Activated T-helper 2 cell treated with anti-CD3 and anti-CD28 coated beads, Interferon-gamma antibody, Interleukin-2, Interleukin-4, amounts not matched to agents 10 μg/mL and 5 μg/mL and 100 μg/mL, durations not matched to agents 14 hours and 24 hours and 36 hours (primary cell): ENCODE measurements around the gene ARHGAP24. TPM values are rescaled to one million over a fixed set of nuclear protein-coding genes. Genes with fewer than 3 reads are reported as not detected.
"Not testable (repeated sequence)": the region's sequence is repeated elsewhere in the genome, so short reads cannot be mapped to it uniquely, and the experiment has no call there.

Source experiments
- DNase-seq: peaks from one replicate; pipeline ENCODE4 v3.0.0; 2021; ENCODE audit warnings: low spot score
- H3K27ac Mint-ChIP-seq: one replicate; pipeline ENCODE4 v1.8.0; 2021; ENCODE audit warnings: mixed read lengths
- H3K27me3 Mint-ChIP-seq: one replicate; pipeline ENCODE4 v1.8.0; 2021; ENCODE audit warnings: low read depth, mixed read lengths
- H3K36me3 Mint-ChIP-seq: one replicate; pipeline ENCODE4 v1.8.0; 2021; ENCODE audit warnings: low read depth, mixed read lengths
- H3K4me1 Mint-ChIP-seq: one replicate; pipeline ENCODE4 v1.8.0; 2021; ENCODE audit warnings: low read depth, mixed read lengths
- H3K4me3 Mint-ChIP-seq: one replicate; pipeline ENCODE4 v1.8.0; 2021; ENCODE audit warnings: low read depth, mild to moderate bottlenecking, moderate library complexity, mixed read lengths
- H3K9me3 Mint-ChIP-seq: one replicate; pipeline ENCODE4 v1.8.0; 2021; ENCODE audit warnings: mixed read lengths
- intact Hi-C: fragments of 100-400 bp; cut with micrococcal nuclease; formaldehyde crosslinking; loops from one replicate; pipeline ENCODE4 v1.15.1; 2023
- total RNA-seq: library from RNA; stranded (reverse); gene quantifications from 2 replicates; pipeline ENCODE4 v1.2.3, GENCODE V29; 2022

The ARHGAP24 gene
- total RNA-seq, 1 donor from 2014 or later, result not detected

DNA sequence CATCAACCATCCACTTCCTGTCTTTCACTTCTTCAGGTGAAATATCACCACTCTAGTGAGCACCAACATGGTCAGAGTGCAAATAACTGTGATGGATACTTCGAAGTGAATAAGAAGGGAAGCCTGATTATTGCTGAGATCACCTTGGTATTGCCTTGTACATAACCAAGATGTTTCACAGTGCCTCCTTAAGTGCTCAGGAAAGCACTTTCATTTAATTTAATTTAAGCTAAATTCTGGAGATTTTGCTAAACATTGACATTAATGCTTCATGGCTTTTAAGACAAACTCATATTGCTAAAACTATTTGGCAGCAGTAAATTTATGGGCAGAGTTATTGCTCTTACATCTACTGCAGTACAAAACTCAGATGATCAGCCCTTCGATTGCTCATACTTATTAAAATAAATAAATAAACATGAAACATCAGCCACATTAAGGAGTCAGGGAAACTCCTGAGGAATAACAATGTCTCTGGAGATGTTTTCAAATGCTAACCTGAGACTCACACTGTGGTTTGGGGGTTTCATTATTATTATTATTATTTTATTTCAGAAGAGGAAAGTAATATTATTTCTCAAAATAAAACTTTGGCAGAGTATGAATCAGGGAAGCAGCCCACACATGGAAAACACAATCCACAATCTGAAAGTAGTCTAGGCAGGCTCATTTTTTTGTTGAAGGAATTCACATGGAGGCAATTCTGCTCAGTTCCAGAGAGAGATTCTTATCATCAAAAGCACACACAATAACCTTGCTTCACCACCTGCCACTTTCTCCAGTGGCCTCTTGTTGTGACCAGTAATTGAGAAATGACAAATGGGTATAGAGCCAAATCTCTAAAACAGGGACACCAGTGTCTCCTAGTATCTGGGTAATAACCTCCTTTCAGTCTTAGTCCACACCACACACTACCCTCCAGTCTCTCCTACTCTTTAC, 540.7 kb downstream of the ARHGAP24 start:
- Mint-ChIP-seq H3K4me3 (no peak overlapping the region), H3K4me1 (no peaks in the 10 kb centered on the region)

DNA sequence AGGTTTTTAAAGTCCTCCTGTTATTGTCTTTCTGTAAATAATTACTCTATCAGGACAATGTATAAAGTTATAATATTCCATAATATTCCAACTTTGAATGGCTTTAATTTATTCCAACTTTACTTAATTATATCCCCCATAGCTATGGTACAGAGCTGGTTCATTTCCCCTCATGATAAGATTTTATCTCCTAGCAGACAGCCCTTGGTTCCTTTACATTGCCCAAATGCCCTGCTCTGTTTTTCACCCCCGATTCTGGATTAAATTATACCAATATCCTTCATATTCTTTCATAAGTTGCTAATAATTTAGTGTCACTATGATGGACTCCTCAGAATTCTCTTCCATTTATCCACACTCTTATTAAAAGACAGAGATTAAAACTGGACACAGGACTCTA, 544.4 kb downstream of the ARHGAP24 start:
- no peak for DNase-seq
- Mint-ChIP-seq H3K27me3 (no peaks in the 10 kb centered on the region), H3K36me3 (no peaks in the 10 kb centered on the region), H3K9me3 (no peaks in the 10 kb centered on the region), H3K4me1 (no peaks in the 10 kb centered on the region), H3K27ac (no peak overlapping the region), H3K4me3 (no peak overlapping the region)
- intact Hi-C loops, result no loop called here

More for the DNA sequence above, 540.7 kb downstream of the ARHGAP24 start:
- H3K27me3 Mint-ChIP-seq, result no peaks in the 10 kb centered on the region
- H3K27ac Mint-ChIP-seq, result no peak overlapping the region
- H3K9me3 Mint-ChIP-seq, result no peaks in the 10 kb centered on the region
- no peaks in the 10 kb centered on the region for H3K36me3 Mint-ChIP-seq
- no peak for DNase-seq
- intact Hi-C loops, result no loop called here

DNA sequence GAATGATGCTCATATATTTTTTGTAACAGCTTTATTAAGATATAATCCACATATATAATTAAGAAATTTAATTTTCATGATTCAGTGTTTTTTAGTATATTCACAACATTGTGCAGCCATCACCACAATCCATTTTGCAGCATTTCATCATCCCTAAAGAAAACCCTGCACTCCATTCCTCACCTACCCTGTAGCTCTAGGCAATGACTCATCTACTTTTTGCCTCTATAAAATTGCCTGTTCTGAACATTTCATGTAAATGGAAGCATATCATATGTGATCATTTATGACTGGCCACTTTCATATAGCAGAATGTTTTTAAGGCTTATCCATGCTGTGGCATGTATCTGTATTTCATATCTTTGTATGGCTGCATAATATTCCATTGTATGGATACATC, 545.0 kb downstream of the ARHGAP24 start:
- Mint-ChIP-seq H3K4me1 (no peaks in the 10 kb centered on the region), H3K4me3 (no peak overlapping the region), H3K9me3 (no peaks in the 10 kb centered on the region)

DNA sequence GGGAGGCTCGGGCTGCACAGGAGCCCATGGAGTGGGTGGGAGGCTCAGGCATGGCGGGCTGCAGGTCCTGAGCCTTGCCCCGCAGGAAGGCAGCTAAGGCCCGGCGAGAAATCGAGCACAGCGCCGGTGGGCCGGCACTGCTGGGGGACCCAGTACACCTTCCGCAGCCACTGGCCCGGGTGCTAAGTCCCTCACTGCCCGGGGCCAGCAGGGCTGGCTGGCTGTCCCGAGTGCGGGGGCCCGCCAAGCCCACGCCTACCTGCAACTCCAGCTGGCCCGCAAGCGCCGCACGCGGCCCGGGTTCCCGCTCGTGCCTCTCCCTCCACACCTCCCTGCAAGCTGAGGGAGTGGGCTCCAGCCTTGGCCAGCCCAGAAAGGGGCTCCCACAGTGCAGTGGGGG, 546.7 kb downstream of the ARHGAP24 start:
- H3K9me3 Mint-ChIP-seq, H3K4me1 Mint-ChIP-seq, H3K27ac Mint-ChIP-seq, DNase-seq, H3K27me3 Mint-ChIP-seq, H3K36me3 Mint-ChIP-seq, H3K4me3 Mint-ChIP-seq, intact Hi-C loops: not testable (repeated sequence)

More for the DNA sequence above, 545.0 kb downstream of the ARHGAP24 start:
- Mint-ChIP-seq H3K27me3 (no peaks in the 10 kb centered on the region), H3K36me3 (no peaks in the 10 kb centered on the region), H3K27ac (no peak overlapping the region)
- intact Hi-C loops, result no loop called here
- no peak for DNase-seq

- no peaks in the 10 kb centered on the region for H3K4me1 Mint-ChIP-seq
- no peaks in the 10 kb centered on the region for H3K27me3 Mint-ChIP-seq
- H3K4me3 Mint-ChIP-seq, result no peak overlapping the region
- no peaks in the 10 kb centered on the region for H3K9me3 Mint-ChIP-seq
- H3K36me3 Mint-ChIP-seq, result no peaks in the 10 kb centered on the region
- intact Hi-C loops, result no loop called here
- no peak for DNase-seq
- no peak overlapping the region for H3K27ac Mint-ChIP-seq
These were observed 551.8 kb downstream of the ARHGAP24 start for GRCh38 chr4:86026720-86027119.

DNA sequence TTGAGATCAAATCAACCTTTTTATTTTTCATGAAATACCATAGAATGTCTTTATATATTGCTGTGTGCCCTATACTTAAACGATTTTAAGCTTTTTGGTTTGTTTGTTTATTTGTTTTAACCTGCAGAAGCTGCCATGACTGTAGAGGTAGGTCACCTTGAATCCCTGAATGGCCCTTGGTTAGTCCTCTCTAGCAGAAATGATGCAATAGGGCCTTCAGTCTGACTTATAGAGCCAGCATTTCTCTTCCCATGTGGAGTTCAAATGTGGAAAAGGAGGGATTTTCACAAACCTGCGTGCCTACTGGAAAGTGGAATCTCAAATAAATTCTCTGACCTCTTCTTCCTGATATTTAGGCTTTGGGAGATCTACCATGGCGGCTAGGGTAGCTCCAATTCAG, 557.0 kb downstream of the ARHGAP24 start:
- Mint-ChIP-seq H3K4me3 (no peak overlapping the region), H3K27me3 (no peaks in the 10 kb centered on the region), H3K27ac (no peak overlapping the region), H3K36me3 (no peaks in the 10 kb centered on the region), H3K9me3 (no peaks in the 10 kb centered on the region), H3K4me1 (no peaks in the 10 kb centered on the region)
- intact Hi-C loops, result no loop called here
- DNase-seq, result no peak

DNA sequence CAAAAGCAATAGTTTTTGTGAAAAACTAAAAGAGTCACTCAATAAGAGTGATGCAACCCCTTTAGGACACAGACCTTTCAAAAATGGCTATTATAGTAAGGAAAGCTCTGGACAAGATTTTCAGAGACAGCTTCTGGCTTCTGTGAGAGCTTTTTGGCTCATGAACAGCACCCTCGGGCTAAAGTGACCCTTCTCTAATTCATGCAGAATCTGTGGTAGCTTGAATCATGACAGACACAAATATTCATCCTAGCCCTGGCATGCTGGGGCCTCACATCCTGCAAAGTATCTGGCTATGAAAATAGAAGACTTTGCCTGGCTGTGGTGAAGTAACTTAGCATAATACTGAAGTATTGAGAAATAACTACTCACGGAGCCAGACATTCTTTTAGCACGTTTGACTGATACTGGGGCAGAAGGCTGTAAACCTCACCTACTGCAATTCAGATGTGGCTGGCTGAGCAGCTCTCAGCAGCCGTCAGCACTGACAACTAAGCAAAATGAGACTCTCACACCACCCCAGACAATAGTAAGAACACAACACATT, 557.6 kb downstream of the ARHGAP24 start:
- no peaks in the 10 kb centered on the region for H3K36me3 Mint-ChIP-seq
- intact Hi-C loops, result no loop called here
- H3K27ac Mint-ChIP-seq, result no peak overlapping the region
- no peaks in the 10 kb centered on the region for H3K4me1 Mint-ChIP-seq
- no peaks in the 10 kb centered on the region for H3K9me3 Mint-ChIP-seq
- no peaks in the 10 kb centered on the region for H3K27me3 Mint-ChIP-seq
- H3K4me3 Mint-ChIP-seq, result no peak overlapping the region
- DNase-seq, result no peak

GRCh38 chr4:86033171-86033570, 558.2 kb downstream of the ARHGAP24 start:
- intact Hi-C loops, result no loop called here
- no peaks in the 10 kb centered on the region for H3K4me1 Mint-ChIP-seq
- no peaks in the 10 kb centered on the region for H3K27me3 Mint-ChIP-seq
- no peaks in the 10 kb centered on the region for H3K36me3 Mint-ChIP-seq
- no peak overlapping the region for H3K27ac Mint-ChIP-seq
- no peak for DNase-seq
- no peak overlapping the region for H3K4me3 Mint-ChIP-seq
- H3K9me3 Mint-ChIP-seq, result no peaks in the 10 kb centered on the region

- Mint-ChIP-seq H3K27ac (no peak overlapping the region), H3K4me1 (no peaks in the 10 kb centered on the region), H3K27me3 (no peaks in the 10 kb centered on the region), H3K9me3 (no peaks in the 10 kb centered on the region), H3K4me3 (no peak overlapping the region), H3K36me3 (no peaks in the 10 kb centered on the region)
- intact Hi-C loops, result no loop called here
- no peak for DNase-seq
These were observed 559.7 kb downstream of the ARHGAP24 start for GRCh38 chr4:86034616-86035015.

DNA sequence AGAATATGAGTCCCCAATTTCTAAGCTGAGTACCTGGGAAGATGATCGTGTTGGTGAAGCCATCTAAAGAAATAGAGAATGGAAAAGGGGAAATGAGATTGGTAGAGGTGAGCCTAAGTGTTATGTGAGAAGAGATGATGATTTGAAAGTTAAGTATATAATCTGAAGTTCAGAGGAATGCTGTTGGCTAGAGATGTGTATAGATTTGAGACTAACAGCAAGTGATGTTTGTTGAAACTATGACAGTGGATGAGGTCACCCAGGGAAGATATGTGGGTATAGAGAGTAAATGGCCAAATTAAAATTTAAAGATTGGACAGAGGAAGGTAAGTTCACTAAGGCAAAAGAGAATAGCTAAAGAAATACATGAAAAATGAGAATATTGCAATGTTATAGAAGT, 560.7 kb downstream of the ARHGAP24 start:
- no peaks in the 10 kb centered on the region for H3K36me3 Mint-ChIP-seq
- intact Hi-C loops, result no loop called here
- H3K27me3 Mint-ChIP-seq, result no peaks in the 10 kb centered on the region
- H3K4me1 Mint-ChIP-seq, result no peaks in the 10 kb centered on the region
- DNase-seq, result no peak
- no peaks in the 10 kb centered on the region for H3K9me3 Mint-ChIP-seq
- no peak overlapping the region for H3K27ac Mint-ChIP-seq
- H3K4me3 Mint-ChIP-seq, result no peak overlapping the region

- DNase-seq, result no peak
- Mint-ChIP-seq H3K27me3 (no peaks in the 10 kb centered on the region), H3K9me3 (no peaks in the 10 kb centered on the region), H3K36me3 (no peaks in the 10 kb centered on the region), H3K4me3 (no peak overlapping the region), H3K4me1 (no peaks in the 10 kb centered on the region), H3K27ac (no peak overlapping the region)
- intact Hi-C loops, result no loop called here
These were observed 561.8 kb downstream of the ARHGAP24 start for GRCh38 chr4:86036736-86037135.

DNA sequence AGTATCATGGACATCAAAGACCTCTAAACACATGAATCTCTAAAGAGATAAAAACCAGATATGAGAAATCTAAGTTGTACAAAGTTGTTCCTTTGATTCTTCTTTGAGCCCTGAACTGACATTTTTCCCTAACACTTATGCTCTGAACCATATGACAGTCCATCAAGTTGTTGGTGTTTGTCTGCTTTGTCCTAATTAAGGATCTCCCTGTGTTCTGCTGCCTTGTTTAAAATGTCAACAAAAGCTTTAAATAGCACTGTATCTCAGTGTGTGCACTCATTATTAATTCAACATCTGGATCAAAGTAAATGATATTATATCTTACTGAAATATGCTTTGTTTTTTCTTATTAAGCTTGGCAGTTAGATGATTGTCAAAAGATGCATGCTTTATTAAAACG, 563.1 kb downstream of the ARHGAP24 start:
- H3K4me1 Mint-ChIP-seq, result no peaks in the 10 kb centered on the region
- no peaks in the 10 kb centered on the region for H3K27me3 Mint-ChIP-seq
- no peak overlapping the region for H3K4me3 Mint-ChIP-seq
- H3K9me3 Mint-ChIP-seq, result no peaks in the 10 kb centered on the region
- no peak for DNase-seq
- no peak overlapping the region for H3K27ac Mint-ChIP-seq
- intact Hi-C loops, result no loop called here
- H3K36me3 Mint-ChIP-seq, result no peaks in the 10 kb centered on the region

GRCh38 chr4:86043755-86044592, 569.0 kb downstream of the ARHGAP24 start:
- intact Hi-C loops, result loop anchor here (5.0 kb wide), 1 partner anchor 897 kb away; no protein-coding TSS in a partner anchor
- Mint-ChIP-seq H3K4me3 (no peak overlapping the region), H3K9me3 (no peaks in the 10 kb centered on the region), H3K27me3 (no peaks in the 10 kb centered on the region), H3K36me3 (no peaks in the 10 kb centered on the region), H3K4me1 (no peaks in the 10 kb centered on the region), H3K27ac (no peak overlapping the region)
- DNase-seq, result no peak
